Measurements from ENCODE around the gene LBP.

Gene LBP

GRCh38 chr20:38353316-38353715 lies 7.0 kb downstream of the LBP start (continued):
- no peak for TF ChIP-seq ZNF174 (tag by site-specific recombination; IDR thresholded peaks at IDR 0.05)
- TF ChIP-seq HOXA7 (CRISPR knock-in tag; IDR thresholded peaks at IDR 0.05; ENCODE audit: borderline replicate concordance): no peak
- no peak for TF ChIP-seq ZNF701 (tag by site-specific recombination; IDR thresholded peaks at IDR 0.05)

- ChIA-PET CTCF (interaction anchor here (0.6 to 2.7 kb wide), 5 partner anchors 13 to 397 kb away, joined by 3 to 21 read pairs (median 4); no protein-coding TSS in a partner anchor), POLR2A (no interaction called here)
- H3K9me3 ChIP-seq (ENCODE audit: control insufficient read depth, insufficient read depth, low read depth, low read length): no peaks in the 10 kb centered on the region
- no peak overlapping the region for H3K27ac ChIP-seq (ENCODE audit: extremely low read depth, low read depth, low read length)
- H3K4me1 ChIP-seq (ENCODE audit: control insufficient read depth, insufficient read depth, low read length): no peaks in the 10 kb centered on the region
- no peaks in the 10 kb centered on the region for H3K36me3 ChIP-seq (ENCODE audit: control insufficient read depth in 2 of 2, insufficient read depth in 1 of 2, low read length in 2 of 2)
- TF ChIP-seq ZNF792 (tag by site-specific recombination; IDR thresholded peaks at IDR 0.05) (no peak), ZNF404 (tag by site-specific recombination; IDR thresholded peaks at IDR 0.05) (no peak), KLF9 (tag by site-specific recombination; IDR thresholded peaks at IDR 0.05; ENCODE audit: low read depth) (no peak), ZIC2 (tag by site-specific recombination; IDR thresholded peaks at IDR 0.05) (no peak), ZNF768 (tag by site-specific recombination; IDR thresholded peaks at IDR 0.05) (no peak), ZNF292 (tag by site-specific recombination; IDR thresholded peaks at IDR 0.05; ENCODE audit: borderline replicate concordance, low read depth) (no peak), ZNF48 (tag by site-specific recombination; IDR thresholded peaks at IDR 0.05) (no peak), ZNF184 (tag by site-specific recombination; IDR thresholded peaks at IDR 0.05) (no peak), ZNF518A (tag by site-specific recombination; conservative IDR thresholded peaks at IDR 0.05; ENCODE audit: low read depth) (no peak), ZNF112 (tag by site-specific recombination; IDR thresholded peaks at IDR 0.05) (no peak), KLF7 (tag by site-specific recombination; IDR thresholded peaks at IDR 0.05; ENCODE audit: borderline replicate concordance) (no peak), ZNF707 (tag by site-specific recombination; IDR thresholded peaks at IDR 0.05) (no peak), ZBTB10 (tag by site-specific recombination; IDR thresholded peaks at IDR 0.05) (no peak)
- H3K4me3 ChIP-seq (ENCODE audit: low read depth, low read length): no peak overlapping the region
Observed at GRCh38 chr20:38354227-38354626, 7.9 kb downstream of the LBP start.
